ENCODE results near the gene CDCA7L.
"Not testable (repeated sequence)": the region's sequence is repeated elsewhere in the genome, so short reads cannot be mapped to it uniquely, and the experiment has no call there.

CDCA7L gene

GRCh38 chr7:21943436-21943835 is 2.3 kb downstream of the CDCA7L start:
- DNase-seq = no peak

- DNase-seq = no peak
Observed at GRCh38 chr7:21942955-21943354, 2.7 kb downstream of the CDCA7L start.

GRCh38 chr7:21941611-21942141 is 4.0 kb downstream of the CDCA7L start:
- no peak for DNase-seq

GRCh38 chr7:21939858-21940372 is 5.8 kb downstream of the CDCA7L start:
- DNase-seq = no peak

- DNase-seq = no peak
Observed at GRCh38 chr7:21939136-21939857, 6.4 kb downstream of the CDCA7L start.

- DNase-seq = no peak
Observed at GRCh38 chr7:21938463-21938862, 7.2 kb downstream of the CDCA7L start.

GRCh38 chr7:21934808-21935207 is 10.9 kb downstream of the CDCA7L start:
- DNase-seq = no peak

GRCh38 chr7:21933293-21933692 is 12.4 kb downstream of the CDCA7L start:
- not testable (repeated sequence) for DNase-seq

GRCh38 chr7:21927693-21928092 is 18.0 kb downstream of the CDCA7L start:
- no peak for DNase-seq

GRCh38 chr7:21926448-21926847 is 19.3 kb downstream of the CDCA7L start:
- no peak for DNase-seq

- peak; percentile 19 for DNase-seq
Observed at GRCh38 chr7:21923658-21924057, 22.0 kb downstream of the CDCA7L start.

- DNase-seq = no peak
Observed at GRCh38 chr7:21922605-21923004, 23.1 kb downstream of the CDCA7L start.

GRCh38 chr7:21920936-21921335 is 24.8 kb downstream of the CDCA7L start:
- no peak for DNase-seq

- DNase-seq = no peak
Observed at GRCh38 chr7:21918216-21918615, 27.5 kb downstream of the CDCA7L start.

- DNase-seq = no peak
Observed at GRCh38 chr7:21916629-21917028, 29.1 kb downstream of the CDCA7L start.

- DNase-seq = no peak
Observed at GRCh38 chr7:21916176-21916575, 29.5 kb downstream of the CDCA7L start.

GRCh38 chr7:21915140-21915539 is 30.6 kb downstream of the CDCA7L start:
- DNase-seq = no peak

- DNase-seq = peak; percentile 13
Observed at GRCh38 chr7:21914671-21915070, 31.0 kb downstream of the CDCA7L start.

- DNase-seq = no peak
Observed at GRCh38 chr7:21912931-21913780, 32.5 kb downstream of the CDCA7L start.

- no peak for DNase-seq
Observed at GRCh38 chr7:21912305-21912704, 33.4 kb downstream of the CDCA7L start.

- no peak for DNase-seq
Observed at GRCh38 chr7:21911341-21911875, 34.3 kb downstream of the CDCA7L start.

- no peak for DNase-seq
Observed at GRCh38 chr7:21910253-21910652, 35.4 kb downstream of the CDCA7L start.

GRCh38 chr7:21908746-21909145 is 37.0 kb downstream of the CDCA7L start:
- no peak for DNase-seq
